Tibial nerve (tissue), 4 donors: ENCODE data around the gene DDX25. TPM values are rescaled to one million over a fixed set of nuclear protein-coding genes. Genes with fewer than 3 reads are reported as not detected.
A peak's percentile ranks its signal among the peaks of the same experiment; 100 is the strongest.
"Not testable (repeated sequence)": the region's sequence is repeated elsewhere in the genome, so short reads cannot be mapped to it uniquely, and the experiment has no call there.

Source experiments
- DNase-seq, 2 donors: peaks; one replicate each; pipeline ENCODE4 v3.0.0-alpha.2; 2019; ENCODE audit warnings: low spot score in 2 of 2
- H3K27ac ChIP-seq, 4 donors: fragments of 200-600 bp; sonication (generic) in 3 of 4; one replicate each; pipeline ENCODE4 v1.5.1; 2017 to 2019; ENCODE audit warnings: mild to moderate bottlenecking in 1 of 4
- H3K27me3 ChIP-seq, 2 donors: fragments of 200-600 bp; sonication (generic) in 1 of 2; one replicate each; pipeline versions ENCODE4 v1.5.1 to v1.6.0; 2017 to 2019
- H3K36me3 ChIP-seq, 3 donors: fragments of 200-600 bp; sonication (generic); one replicate each; pipeline ENCODE4 v1.5.1; 2018 to 2019
- H3K4me1 ChIP-seq, 4 donors: fragments of 200-600 bp; sonication (generic) in 3 of 4; one replicate each; pipeline ENCODE4 v1.5.1; 2017 to 2019
- H3K4me3 ChIP-seq, 4 donors: fragments of 200-600 bp; sonication (generic) in 3 of 4; one replicate each; pipeline ENCODE4 v1.5.1; 2017 to 2019; ENCODE audit warnings: mild to moderate bottlenecking in 1 of 4, moderate library complexity in 1 of 4
- H3K9me3 ChIP-seq, 4 donors: fragments of 200-600 bp; sonication (generic) in 3 of 4; one replicate each; pipeline ENCODE4 v1.5.1; 2017 to 2019
- EP300 ChIP-seq, 2 donors: sonication (generic); formaldehyde crosslinking; IDR thresholded peaks; one replicate each; pipeline ENCODE4 v1.6.1; 2017; ENCODE audit warnings: antibody characterized with exemption in 2 of 2, mild to moderate bottlenecking in 1 of 2
- POLR2A ChIP-seq, 2 donors: fragments of 450-650 bp; IDR thresholded peaks; one replicate each; pipeline ENCODE4 v1.6.1; 2017; ENCODE audit warnings: antibody characterized with exemption in 2 of 2, mild to moderate bottlenecking in 2 of 2, moderate library complexity in 2 of 2
- WGBS, 2 donors: methylation state at CpG; one replicate each; pipeline ENCODE4 v1.1.5; 2018; 5-methylcytosine and 5-hydroxymethylcytosine counted together
- total RNA-seq, 4 donors: library from RNA; depleted of rRNA; stranded (reverse); fragments of >200 nt; gene quantifications; one replicate each; pipeline ENCODE4 v1.1.0, GENCODE V29; 2016
- TF ChIP-seq, protein P1 (sequence below), 5 experiments: fragments of 200-600 bp in 3 of 5; fragments of 450-650 bp in 2 of 5; sonication (generic) in 3 of 5; IDR thresholded peaks; one replicate each; pipeline ENCODE4 v1.5.1; 2016 to 2019; ENCODE audit warnings: antibody characterized with exemption in 5 of 5, mild to moderate bottlenecking in 3 of 5, moderate library complexity in 2 of 5

DDX25 gene
- total RNA-seq = under 1 TPM in 1 of 4 donors, not detected in 3; 0.30 TPM

DNA sequence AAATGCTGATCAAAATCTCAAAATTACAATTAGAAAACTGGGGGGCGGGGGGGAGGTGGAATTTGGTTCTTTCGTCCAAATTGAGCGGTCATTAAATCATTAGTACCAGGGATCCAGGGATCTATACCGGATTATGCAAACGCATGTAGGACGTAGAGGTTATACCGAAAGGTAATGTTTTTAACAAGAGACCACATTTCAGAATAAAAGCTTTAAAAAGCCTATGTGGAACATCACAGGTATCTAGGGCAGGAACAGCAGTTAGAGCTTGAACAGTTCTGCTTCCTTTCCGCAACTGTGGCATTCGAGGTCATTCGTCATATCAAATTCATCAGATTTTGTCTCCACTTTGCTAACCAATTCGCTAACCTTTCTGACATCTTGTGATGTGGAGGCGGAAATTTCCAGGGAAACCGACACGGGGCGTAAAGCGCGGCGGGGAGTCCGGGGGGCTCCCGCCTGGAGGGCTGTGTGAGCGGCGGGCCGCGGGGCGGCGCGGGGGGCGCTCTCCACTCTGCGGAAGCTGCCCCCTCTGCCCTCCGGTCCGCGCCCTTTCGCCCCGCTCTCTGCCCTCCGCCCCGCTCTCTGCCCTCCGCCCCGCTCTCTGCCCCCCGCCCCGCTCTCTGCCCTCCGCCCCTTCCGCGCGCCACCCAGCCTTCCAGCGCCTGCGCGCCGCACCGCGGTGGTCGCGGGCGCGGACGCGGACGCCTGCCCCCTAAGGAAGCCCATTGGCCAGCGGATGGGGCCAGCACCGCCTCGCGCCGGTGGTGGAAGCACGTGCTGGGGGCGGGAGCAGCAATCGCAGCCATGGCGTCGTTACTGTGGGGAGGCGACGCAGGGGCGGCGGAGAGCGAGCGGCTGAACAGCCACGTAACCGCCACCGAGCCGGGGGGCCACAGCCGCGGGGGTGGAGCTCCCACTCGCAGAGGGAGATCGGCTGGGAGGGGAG, at the start of gene DDX25:
Gene DDX25 (plus strand): TSS at position 798 of the 949 bp plus-strand sequence. CDS start 10 bp downstream, at position 808.
- Histone ChIP-seq H3K9me3 (no peaks in the 10 kb centered on the region), H3K4me1 (peaks cover 0 to 34% (median 14%) of the 10 kb centered on the region in 4 donors), H3K4me3 (peak within 1 kb of the TSS; percentile 55 to 71 (median 58)), H3K27me3 (peaks cover 0 to 28% of the 10 kb centered on the region in 2 donors), H3K36me3 (peaks cover 0 to 16% (median 0%) of the 10 kb centered on the region in 3 donors), H3K27ac (no peak within 1 kb of the TSS)
- TF ChIP-seq EP300 (IDR thresholded peaks at IDR 0.05) (no peak), POLR2A (IDR thresholded peaks at IDR 0.05) (no peak)
- TF ChIP-seq, protein P1, sequence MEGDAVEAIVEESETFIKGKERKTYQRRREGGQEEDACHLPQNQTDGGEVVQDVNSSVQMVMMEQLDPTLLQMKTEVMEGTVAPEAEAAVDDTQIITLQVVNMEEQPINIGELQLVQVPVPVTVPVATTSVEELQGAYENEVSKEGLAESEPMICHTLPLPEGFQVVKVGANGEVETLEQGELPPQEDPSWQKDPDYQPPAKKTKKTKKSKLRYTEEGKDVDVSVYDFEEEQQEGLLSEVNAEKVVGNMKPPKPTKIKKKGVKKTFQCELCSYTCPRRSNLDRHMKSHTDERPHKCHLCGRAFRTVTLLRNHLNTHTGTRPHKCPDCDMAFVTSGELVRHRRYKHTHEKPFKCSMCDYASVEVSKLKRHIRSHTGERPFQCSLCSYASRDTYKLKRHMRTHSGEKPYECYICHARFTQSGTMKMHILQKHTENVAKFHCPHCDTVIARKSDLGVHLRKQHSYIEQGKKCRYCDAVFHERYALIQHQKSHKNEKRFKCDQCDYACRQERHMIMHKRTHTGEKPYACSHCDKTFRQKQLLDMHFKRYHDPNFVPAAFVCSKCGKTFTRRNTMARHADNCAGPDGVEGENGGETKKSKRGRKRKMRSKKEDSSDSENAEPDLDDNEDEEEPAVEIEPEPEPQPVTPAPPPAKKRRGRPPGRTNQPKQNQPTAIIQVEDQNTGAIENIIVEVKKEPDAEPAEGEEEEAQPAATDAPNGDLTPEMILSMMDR (IDR thresholded peaks at IDR 0.05) = no peak
- no peak for DNase-seq
- WGBS, 2 donors = 1 to 2% methylated on average over 38 to 63 of the region's 81 CpGs

DNA sequence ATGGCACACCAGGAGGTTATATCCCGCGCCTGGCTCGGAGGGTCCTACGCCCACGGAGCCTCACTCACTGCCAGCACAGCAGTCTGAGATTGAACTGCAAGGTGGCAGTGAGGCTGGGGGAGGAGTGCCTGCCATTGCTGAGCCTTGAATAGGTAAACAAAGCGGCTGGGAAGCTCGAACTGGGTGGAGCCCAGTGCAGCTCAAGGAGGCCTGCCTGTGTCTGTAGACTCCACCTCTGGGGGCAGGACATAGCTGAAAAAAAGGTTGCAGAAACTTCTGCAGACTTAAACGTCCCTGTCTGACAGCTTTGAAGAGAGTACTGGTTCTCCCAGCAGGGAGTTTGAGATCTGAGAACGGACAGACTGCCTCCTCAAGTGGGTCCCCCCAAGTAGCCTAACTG, 46.6 kb upstream of the DDX25 start:
- H3K27ac ChIP-seq, H3K4me1 ChIP-seq, H3K4me3 ChIP-seq, H3K27me3 ChIP-seq, H3K36me3 ChIP-seq, DNase-seq: not testable (repeated sequence)
- peaks cover 0 to 30% (median 0%) of the 10 kb centered on the region in 4 donors for H3K9me3 ChIP-seq
- 90 to 92% methylated on average over 9 of the region's 9 CpGs for WGBS, 2 donors

DNA sequence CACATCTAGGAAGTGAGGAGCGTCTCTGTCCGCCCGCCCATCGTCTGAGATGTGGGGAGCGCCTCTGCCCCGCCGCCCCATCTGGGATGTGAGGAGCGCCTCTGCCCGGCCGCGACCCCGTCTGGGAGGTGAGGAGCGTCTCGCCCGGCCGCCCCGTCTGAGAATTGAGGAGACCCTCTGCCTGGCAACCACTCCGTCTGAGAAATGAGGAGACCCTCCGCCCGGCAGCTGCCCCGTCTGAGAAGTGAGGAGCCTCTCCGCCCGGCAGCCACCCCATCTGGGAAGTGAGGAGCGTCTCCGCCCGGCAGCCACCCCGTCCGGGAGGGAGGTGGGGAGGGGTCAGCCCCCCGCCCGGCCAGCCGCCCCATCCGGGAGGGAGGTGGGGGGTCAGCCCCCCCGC, 41.5 kb upstream of the DDX25 start:
- no CpG with 5 or more reads among the region's 33 CpGs for WGBS, 2 donors
- not testable (repeated sequence) for H3K4me1 ChIP-seq, H3K36me3 ChIP-seq, H3K27me3 ChIP-seq, DNase-seq, H3K4me3 ChIP-seq, H3K27ac ChIP-seq
- H3K9me3 ChIP-seq = peaks cover 0 to 19% (median 0%) of the 10 kb centered on the region in 4 donors

DNA sequence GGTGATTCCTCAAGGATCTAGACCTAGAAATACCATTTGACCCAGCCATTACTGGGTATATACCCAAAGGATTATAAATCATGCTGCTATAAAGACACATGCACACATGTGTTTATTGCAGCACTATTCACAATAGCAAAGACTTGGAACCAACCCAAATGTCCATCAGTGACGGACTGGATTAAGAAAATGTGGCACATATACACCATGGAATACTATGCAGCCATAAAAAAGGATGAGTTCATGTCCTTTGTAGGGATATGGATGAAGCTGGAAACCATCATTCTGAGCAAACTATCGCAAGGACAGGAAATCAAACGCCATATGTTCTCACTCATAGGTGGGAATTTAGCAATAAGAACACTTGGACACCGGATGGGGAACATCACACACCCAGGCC, 39.0 kb upstream of the DDX25 start:
- H3K9me3 ChIP-seq, H3K27ac ChIP-seq, H3K4me3 ChIP-seq, H3K4me1 ChIP-seq, DNase-seq, H3K27me3 ChIP-seq, H3K36me3 ChIP-seq: not testable (repeated sequence)
- 96% methylated on average over 4 of the region's 4 CpGs for WGBS, 2 donors

DNA sequence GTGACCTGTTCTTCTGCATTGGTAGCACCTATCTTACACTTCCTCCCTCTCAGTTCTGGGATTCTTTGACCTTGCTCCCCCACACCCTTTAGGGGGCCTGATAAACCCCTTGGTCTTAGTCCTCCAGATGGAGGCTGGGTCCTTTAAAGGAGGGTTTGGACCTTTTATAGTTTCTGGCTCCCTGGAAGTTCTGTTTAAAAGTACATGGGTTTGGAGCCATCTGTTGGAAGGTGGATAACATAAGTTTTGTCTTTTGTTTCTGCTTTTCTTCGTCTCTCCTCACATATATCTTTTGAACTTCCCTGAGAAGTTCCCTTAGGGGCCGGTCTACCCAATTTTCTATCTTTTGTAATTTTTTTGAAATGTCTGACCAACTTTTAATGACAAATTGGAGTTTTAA, 34.8 kb upstream of the DDX25 start:
- TF ChIP-seq POLR2A (IDR thresholded peaks at IDR 0.05) (no peak), EP300 (IDR thresholded peaks at IDR 0.05) (no peak)
- TF ChIP-seq, protein P1 (IDR thresholded peaks at IDR 0.05) = no peak
- no peaks in the 10 kb centered on the region for H3K27me3 ChIP-seq
- DNase-seq = no peak
- H3K9me3 ChIP-seq = no peaks in the 10 kb centered on the region
- peaks cover 0 to 1% (median 0%) of the 10 kb centered on the region in 4 donors for H3K4me1 ChIP-seq
- no peak overlapping the region for H3K4me3 ChIP-seq
- WGBS, 2 donors = 55 to 69% methylated on average over 2 of the region's 2 CpGs
- no peaks in the 10 kb centered on the region for H3K36me3 ChIP-seq
- H3K27ac ChIP-seq = no peak overlapping the region

DNA sequence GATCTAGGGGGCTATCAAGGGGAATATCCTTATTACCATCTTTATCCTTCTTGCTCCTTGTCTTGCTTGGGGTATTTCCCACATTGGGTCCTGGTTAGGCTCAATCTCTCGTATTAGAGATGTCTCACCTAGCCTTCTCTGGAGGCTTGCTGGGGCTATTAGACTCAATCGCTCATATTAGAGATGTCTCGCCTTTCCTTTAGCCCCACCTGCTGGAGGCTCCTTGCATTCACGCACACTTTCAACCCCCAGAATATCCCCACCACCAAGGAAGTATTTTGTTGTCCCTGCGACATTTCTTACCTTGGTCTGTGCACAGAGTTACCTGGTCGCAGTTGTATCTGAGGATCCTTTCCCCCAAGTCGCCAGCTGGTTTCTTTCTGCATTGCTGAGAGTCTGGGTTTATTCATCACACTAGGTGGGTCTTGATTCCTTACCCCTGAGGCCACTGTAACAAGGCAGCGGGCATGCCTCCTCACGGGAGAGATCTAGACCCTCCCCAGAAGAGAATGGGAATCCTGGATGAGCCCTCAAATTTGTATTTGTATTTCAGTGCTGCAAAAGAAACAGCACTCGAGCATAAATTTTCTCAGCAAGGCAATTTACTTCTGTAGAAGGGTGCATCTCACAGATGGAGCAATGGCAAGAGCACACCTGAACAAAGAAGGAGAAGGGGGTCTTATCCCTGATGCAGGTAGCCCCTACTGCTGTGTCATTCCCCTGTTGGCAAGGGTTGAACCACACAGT, 32.7 kb upstream of the DDX25 start:
- Histone ChIP-seq H3K36me3 (no peaks in the 10 kb centered on the region), H3K27ac (no peak overlapping the region), H3K4me1 (peaks cover 0 to 3% (median 0%) of the 10 kb centered on the region in 4 donors), H3K4me3 (no peak overlapping the region), H3K9me3 (no peaks in the 10 kb centered on the region), H3K27me3 (no peaks in the 10 kb centered on the region)
- TF ChIP-seq, protein P1 (IDR thresholded peaks at IDR 0.05) = no peak
- TF ChIP-seq POLR2A (IDR thresholded peaks at IDR 0.05) = no peak
- TF ChIP-seq EP300 (IDR thresholded peaks at IDR 0.05) = no peak
- WGBS, 2 donors = 79% methylated on average over 10 of the region's 10 CpGs
- no peak for DNase-seq
